GM18868 (cell line): ENCODE measurements around the gene SPAAR.
"Not testable (repeated sequence)": the region's sequence is repeated elsewhere in the genome, so short reads cannot be mapped to it uniquely, and the experiment has no call there.

Source experiments
- ATAC-seq: cut with Tn5 transposase; IDR thresholded peaks from one replicate; pipeline ENCODE4 v1.9.1; 2021; ENCODE audit warnings: mild to moderate bottlenecking, moderate library complexity; ENCODE audit not compliant: unreplicated experiment

Gene SPAAR

DNA sequence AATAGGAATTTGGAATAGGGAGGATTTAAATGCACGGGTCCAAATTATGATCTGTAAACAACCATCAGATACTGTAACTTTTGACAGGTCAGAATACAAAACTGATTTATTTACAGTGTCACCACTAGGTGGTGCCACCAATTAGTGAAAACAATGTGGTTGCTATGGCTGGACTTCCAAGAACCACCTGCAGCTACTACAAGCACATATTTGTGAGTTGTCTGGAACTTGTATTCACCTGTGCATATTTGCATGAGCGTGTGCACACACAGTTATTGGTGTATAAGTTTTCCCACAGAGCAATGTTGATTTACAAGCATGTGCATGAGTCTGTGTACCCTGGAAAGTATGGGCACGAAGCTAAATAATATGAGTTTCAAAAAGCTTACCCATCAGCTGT is 6.2 kb upstream of the SPAAR start:
- ATAC-seq = no peak

DNA sequence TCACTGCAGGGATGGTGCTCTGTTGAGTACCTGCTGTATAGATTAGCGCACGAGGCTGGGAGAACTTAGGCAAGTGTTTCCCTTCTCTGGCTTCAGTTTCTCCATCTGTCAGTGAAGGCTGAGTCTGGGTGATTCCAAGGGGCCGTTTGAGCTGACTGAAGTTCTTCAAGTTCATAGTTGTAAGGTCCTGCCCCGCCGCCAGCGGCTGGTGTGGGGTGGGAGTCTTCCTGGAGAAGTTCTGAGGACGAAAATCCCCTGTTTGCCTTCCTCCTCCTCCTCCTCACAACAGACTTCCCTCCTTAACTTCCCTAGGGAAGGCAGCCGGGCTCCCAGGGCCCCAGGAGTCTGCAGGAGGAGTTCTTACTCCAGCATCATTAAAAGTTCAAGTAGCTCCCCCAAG is 5.0 kb upstream of the SPAAR start:
- ATAC-seq = no peak

GRCh38 chr9:35905051-35905781 is 4.1 kb upstream of the SPAAR start:
- no peak for ATAC-seq

- no peak for ATAC-seq
Observed at GRCh38 chr9:35905912-35906679, 3.2 kb upstream of the SPAAR start, which contains the start of gene HRCT1. Gene HRCT1, plus strand, starts transcription at chr9:35906202. Its CDS starts 86 bp downstream, at chr9:35906288.

GRCh38 chr9:35906923-35907699 is 2.2 kb upstream of the SPAAR start:
- ATAC-seq = no peak

GRCh38 chr9:35907711-35908503 is 1.4 kb upstream of the SPAAR start:
- ATAC-seq = no peak

- ATAC-seq = no peak
Observed at GRCh38 chr9:35908504-35909125, 675 bp upstream of the SPAAR start.

DNA sequence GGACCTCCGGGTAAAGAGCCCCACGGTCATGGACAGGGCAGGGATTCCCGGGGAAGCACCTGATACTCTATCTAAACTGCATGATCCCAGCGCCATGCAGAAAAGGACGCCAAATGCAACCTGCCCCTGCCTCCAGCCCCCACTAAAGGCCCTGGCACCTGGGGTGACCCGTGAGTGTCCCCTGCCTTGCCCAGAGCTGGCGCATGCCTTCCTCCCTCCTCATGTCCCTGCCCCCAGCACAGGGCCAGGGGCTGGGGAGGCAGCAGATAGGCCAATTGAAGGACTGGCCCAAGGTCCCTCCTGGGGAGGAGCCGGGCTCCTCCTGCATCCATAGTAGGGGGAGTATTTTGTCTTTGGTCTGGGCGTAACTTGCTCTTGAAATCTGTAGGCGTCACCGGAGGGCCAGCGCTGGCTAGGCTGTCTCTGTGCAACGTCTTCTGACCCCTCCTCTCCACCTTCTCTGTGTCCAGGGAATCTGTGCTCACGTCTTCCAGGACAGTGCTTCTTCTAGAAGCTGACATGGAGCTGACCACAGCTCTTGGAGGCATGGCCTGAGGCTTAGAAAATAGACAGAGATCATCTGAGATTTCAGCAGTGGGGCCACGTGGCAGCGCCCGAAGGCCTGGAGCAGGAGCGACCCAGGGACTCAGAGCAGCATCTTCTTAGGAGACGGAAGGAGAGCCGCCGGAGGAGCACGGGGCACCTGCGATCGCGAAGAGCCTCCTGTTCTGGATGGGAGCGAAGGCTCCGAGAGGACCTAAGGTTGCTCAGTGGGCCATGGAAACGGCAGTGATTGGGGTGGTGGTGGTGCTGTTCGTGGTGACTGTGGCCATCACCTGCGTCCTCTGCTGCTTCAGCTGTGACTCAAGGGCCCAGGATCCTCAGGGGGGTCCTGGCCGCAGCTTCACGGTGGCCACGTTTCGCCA is 660 bp downstream of the SPAAR start:
- ATAC-seq = no peak

- no peak for ATAC-seq
Observed at GRCh38 chr9:35910613-35911359, 1.5 kb downstream of the SPAAR start.

DNA sequence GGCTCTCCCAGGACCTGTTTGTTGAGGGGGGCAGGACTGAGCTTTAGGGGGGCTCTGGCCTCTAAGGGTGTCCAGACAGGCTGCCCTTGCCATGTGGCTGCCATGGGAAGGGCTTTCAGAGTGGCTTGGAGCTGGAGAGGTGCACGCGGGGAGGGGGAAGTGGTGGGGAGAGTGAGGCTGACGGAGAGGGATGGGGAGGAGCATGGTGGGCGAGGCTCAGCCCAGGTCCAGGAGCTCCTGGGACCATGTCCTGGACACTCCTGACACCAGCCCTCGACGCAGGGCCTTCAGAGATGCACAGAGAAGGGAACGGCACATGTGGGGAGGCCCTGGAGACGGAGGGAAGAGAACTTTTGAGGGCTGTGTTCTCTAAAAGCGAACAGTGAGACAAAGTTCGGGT is 2.4 kb downstream of the SPAAR start:
- no peak for ATAC-seq

DNA sequence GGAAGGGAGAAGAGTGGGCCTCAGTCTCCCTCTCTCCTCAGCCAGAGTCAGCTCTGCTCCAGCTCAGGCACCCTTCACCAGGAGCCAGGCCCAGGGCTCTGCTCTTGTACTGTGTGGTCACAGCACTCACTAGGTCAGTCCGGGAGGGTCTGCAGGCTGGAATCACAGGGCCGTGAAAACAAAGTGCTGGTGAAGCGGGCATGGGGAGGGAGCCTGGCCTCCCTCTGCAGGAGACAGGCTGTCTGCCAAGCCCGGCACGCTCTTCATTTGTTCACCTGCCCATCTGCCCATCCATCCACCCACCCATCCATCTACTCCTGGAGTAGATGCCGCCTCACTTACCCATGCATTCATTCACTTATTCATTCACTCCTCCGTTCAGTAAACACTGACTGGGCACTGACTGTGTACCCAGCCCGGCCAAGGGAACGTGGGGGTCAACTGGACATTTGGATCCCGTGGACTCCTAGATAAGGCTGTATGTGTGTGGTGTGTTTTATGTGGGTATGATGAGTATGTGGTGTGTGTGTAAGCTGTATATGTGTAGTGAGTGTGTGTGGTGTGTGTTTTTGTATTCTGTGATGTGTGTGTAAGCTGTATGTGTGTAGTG is 3.6 kb downstream of the SPAAR start:
- no peak for ATAC-seq

- ATAC-seq = not testable (repeated sequence)
Observed at GRCh38 chr9:35913429-35913828, 4.1 kb downstream of the SPAAR start.

DNA sequence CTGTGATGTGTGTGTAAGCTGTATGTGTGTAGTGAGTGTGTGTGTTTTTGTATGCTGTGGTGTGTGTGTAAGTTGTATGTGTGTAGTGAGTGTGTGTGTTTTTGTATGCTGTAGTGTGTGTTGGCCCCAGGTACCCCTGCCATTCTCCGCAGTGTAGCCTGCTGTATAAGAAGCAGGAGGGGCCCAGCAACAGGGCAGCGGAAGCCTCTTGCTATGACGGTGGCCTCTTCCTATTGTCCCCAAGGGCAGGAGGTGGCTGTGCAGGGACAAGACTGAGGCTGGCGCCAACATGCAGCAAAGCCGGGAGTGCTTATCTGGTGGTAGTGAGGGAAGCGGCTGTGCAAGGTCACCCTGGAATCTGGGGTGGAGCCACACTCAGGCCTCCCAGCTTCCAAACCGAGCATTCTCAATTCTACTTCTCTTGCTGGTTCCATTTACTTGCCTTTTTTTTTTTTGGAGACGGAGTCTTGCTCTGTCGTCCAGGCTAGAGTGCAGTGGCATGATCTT is 5.1 kb downstream of the SPAAR start:
- ATAC-seq = no peak

DNA sequence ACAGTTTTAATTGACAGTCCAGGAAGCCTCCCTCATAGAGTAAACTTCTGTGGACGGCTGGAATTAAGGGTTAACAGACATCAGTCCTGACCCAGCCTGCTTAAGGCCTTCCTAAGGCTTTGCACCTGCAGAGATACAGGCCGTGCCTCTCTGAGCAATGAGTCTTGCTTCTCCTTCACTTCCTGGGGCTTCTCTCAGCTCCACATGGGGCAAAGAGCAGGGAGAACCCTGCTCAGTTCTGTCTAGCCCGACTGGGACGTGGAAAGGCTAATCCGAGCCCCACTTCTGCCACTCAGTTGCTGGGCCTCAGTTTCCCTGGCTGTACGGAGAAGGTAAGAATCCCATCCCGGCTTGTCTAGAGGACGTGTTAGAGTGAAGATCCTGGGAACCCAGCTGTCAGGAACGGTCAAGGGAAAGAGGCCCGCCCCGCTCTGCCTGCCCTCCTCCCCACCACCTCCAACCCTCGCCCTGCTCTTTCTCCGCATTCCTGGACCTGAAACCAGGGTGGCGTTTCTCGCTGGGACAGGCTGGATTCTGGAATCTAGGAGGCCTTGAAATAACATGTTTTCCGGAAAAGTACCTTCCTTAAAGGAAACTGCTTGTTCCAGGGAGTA is 6.5 kb downstream of the SPAAR start:
- ATAC-seq = no peak

GRCh38 chr9:35917261-35917660 is 8.0 kb downstream of the SPAAR start:
- ATAC-seq = no peak

DNA sequence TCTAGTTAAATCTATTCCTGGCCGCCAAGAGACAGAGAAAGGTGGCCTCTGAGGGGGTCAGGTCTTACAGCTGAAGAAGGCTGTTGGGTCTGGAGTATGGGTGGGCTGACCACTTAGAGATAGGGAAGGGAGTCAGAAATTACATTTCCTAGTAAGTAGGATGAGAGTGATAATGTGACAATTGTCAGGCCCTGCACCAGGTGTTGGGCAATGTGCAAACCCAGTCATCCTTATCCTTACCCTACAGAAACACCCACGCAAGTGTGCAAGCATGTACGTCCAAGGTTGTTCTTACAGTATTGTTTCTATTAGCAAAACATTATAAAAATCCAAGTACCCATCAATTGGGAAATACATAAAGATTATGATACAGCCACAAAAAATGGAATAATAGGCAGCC is 9.5 kb downstream of the SPAAR start:
- ATAC-seq = no peak

DNA sequence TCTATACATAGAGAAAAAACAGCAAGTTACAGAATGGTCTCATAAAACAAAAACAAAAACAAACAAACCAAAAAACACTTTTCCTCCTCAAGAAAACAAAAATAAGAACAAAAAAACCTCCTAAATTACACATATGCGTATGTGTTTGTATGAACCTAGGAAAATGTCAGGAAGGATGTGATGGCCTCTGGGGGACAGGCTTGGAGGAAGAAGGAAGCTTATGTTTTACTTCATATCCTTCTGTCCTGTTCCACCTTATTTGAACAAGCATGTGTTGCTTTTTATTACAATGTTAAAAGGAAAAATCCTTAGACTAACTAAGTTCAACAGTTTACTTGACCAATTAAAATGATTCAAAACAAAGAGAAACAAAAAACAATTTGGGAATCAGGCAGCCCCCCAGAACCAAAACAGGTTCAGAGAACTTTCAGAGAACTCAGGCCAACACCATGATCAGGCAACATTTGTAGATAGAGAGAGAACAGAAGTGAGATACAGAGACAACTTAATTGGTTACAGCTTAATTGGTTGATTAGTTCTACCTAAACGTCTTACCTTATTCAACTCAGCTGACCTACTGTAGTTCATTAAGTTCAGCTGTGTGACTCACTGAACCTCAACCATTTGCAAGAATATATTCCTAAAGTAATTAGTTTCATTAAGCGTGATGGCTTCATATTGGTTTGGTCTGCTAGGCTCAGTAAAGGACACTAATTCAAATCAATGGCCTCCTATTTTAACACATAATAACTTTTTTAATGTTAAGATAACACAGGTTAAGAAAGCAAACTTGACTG is 10.1 kb downstream of the SPAAR start:
- no peak for ATAC-seq
